Measurements from ENCODE around the gene TBXA2R.
"Not testable (repeated sequence)": the region's sequence is repeated elsewhere in the genome, so short reads cannot be mapped to it uniquely, and the experiment has no call there.

TBXA2R gene

GRCh38 chr19:3638208-3639193, 31.8 kb upstream of the TBXA2R start:
- no peak for DNase-seq

GRCh38 chr19:3637621-3638020, 30.9 kb upstream of the TBXA2R start:
- DNase-seq = no peak

- DNase-seq = no peak
These were observed 30.3 kb upstream of the TBXA2R start for GRCh38 chr19:3636962-3637361.

GRCh38 chr19:3636506-3636905, 29.8 kb upstream of the TBXA2R start:
- no peak for DNase-seq

- DNase-seq = no peak
These were observed 27.9 kb upstream of the TBXA2R start for GRCh38 chr19:3634496-3635045.

GRCh38 chr19:3633559-3633988, 26.9 kb upstream of the TBXA2R start:
- no peak for DNase-seq

- no peak for DNase-seq
These were observed 26.3 kb upstream of the TBXA2R start for GRCh38 chr19:3632739-3633558.

GRCh38 chr19:3632098-3632497, 25.4 kb upstream of the TBXA2R start:
- DNase-seq = no peak

GRCh38 chr19:3631053-3631861, 24.6 kb upstream of the TBXA2R start:
- DNase-seq = no peak

GRCh38 chr19:3628766-3629165, 22.1 kb upstream of the TBXA2R start:
- DNase-seq = not testable (repeated sequence)

- DNase-seq = no peak
These were observed 20.7 kb upstream of the TBXA2R start for GRCh38 chr19:3627351-3627723.

GRCh38 chr19:3626473-3627350, 20.0 kb upstream of the TBXA2R start, which contains the start of gene CACTIN:
Gene CACTIN, minus strand, starts transcription at chr19:3626790. Its CDS starts 28 bp downstream, at chr19:3626762.
- peak; percentile 99 for DNase-seq

GRCh38 chr19:3625996-3626472, 19.4 kb upstream of the TBXA2R start:
- peak; percentile 26 for DNase-seq

GRCh38 chr19:3623716-3624115, 17.0 kb upstream of the TBXA2R start:
- no peak for DNase-seq

GRCh38 chr19:3622224-3622623, 15.5 kb upstream of the TBXA2R start:
- no peak for DNase-seq

GRCh38 chr19:3621689-3622088, 15.0 kb upstream of the TBXA2R start:
- no peak for DNase-seq

GRCh38 chr19:3620817-3621547, 14.3 kb upstream of the TBXA2R start:
- no peak for DNase-seq

- no peak for DNase-seq
These were observed 13.6 kb upstream of the TBXA2R start for GRCh38 chr19:3620145-3620816.

GRCh38 chr19:3619631-3620012, 12.9 kb upstream of the TBXA2R start:
- DNase-seq = no peak

Measured in stimulated activated CD4-positive, alpha-beta T cell treated with anti-CD3 and anti-CD28 coated beads, Interleukin-1b, Interleukin-23, amount 100 ng/mL, for 48 hours (primary cell).